ENCODE data around the gene ASB8.

The ASB8 gene

GRCh38 chr12:48105867-48106680, 51.2 kb downstream of the ASB8 start, which contains the start of gene SENP1:
SENP1 (minus strand) TSS chr12:48106079; CDS start chr12:48101472, 4,607 bp downstream.
- peak; percentile 67 to 73 for DNase-seq (ENCODE audit: low read depth in 2 of 2)

GRCh38 chr12:48105321-48105866, 51.9 kb downstream of the ASB8 start:
- no peak for DNase-seq (ENCODE audit: low read depth in 2 of 2)

- no peak for DNase-seq (ENCODE audit: low read depth in 2 of 2)
These were observed 52.8 kb downstream of the ASB8 start for GRCh38 chr12:48104531-48104930.
